ENCODE results near the gene TOR1AIP1. TPM values are rescaled to one million over a fixed set of nuclear protein-coding genes. Genes with fewer than 3 reads are reported as not detected.

The TOR1AIP1 gene
- total RNA-seq, 1 experiment from 2014 or later: 63.1 TPM

DNA sequence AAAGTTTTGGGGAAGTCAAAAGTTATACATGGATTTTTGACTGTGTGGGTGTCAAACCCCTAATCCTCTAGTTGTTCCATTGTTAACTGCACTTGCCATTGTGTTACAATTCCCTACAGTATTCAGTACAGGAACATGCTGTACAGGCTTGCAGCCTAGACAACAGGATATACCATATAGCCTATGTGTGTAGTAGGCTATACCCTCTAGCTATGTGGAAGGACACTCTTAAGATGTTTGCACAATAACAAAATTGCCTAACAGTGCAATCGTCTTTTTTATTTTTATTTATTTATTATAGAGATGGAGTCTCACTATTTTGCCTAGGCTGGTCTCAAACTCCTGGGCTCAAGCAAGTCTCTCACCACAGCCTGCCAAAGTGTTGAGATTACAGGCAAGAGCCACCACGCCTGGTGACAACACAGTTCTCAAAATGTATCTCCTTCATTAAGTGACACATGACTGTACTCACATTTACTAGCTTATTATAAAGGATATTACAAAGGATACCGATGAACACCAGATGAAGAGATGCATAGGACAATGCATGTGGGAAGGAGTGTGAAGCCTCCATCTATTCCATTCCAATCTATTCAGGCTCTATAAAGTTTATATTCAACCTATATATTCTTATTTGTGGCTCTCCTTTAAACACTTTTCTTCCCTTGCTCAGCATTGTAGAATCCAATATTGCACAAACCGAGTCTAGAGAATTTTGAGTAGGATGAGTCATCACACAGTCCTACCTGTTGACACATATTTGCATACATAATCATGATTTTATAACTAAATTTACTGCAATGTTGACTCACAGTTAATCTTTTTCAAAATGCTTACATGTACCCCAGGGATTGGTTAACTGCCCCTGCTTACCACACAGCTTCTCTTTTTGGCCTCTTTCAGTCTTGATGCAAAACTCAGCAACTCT, 44.1 kb downstream of the TOR1AIP1 start:
- in situ Hi-C loops (cut with HindIII; ENCODE audit: low pct_unique_long_range_greater_than_20kb, low sequenced_read_pairs): no loop called here

DNA sequence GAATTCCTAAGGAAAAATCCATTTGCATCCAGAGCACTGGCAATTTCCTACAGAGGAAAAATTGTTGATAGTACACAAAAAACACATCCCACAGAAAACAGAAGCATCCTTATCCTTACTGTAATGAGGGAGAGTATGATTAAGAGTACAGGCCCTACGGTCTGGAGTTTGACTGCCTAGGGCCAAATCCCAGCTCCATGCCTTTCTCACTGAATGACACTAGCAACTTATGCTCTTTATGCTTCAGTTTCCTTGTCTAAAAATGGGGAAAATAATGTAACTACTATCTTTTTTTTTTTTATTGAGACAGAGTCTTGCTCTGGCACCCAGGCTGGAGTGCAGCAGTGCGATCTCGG, 44.7 kb downstream of the TOR1AIP1 start:
- peak; percentile 26 for DNase-seq (ENCODE audit: low read depth, low spot score)
- in situ Hi-C loops (cut with HindIII; ENCODE audit: low pct_unique_long_range_greater_than_20kb, low sequenced_read_pairs): no loop called here

More for the DNA sequence above, 44.1 kb downstream of the TOR1AIP1 start:
- no peak for DNase-seq (ENCODE audit: low read depth, low spot score)

DNA sequence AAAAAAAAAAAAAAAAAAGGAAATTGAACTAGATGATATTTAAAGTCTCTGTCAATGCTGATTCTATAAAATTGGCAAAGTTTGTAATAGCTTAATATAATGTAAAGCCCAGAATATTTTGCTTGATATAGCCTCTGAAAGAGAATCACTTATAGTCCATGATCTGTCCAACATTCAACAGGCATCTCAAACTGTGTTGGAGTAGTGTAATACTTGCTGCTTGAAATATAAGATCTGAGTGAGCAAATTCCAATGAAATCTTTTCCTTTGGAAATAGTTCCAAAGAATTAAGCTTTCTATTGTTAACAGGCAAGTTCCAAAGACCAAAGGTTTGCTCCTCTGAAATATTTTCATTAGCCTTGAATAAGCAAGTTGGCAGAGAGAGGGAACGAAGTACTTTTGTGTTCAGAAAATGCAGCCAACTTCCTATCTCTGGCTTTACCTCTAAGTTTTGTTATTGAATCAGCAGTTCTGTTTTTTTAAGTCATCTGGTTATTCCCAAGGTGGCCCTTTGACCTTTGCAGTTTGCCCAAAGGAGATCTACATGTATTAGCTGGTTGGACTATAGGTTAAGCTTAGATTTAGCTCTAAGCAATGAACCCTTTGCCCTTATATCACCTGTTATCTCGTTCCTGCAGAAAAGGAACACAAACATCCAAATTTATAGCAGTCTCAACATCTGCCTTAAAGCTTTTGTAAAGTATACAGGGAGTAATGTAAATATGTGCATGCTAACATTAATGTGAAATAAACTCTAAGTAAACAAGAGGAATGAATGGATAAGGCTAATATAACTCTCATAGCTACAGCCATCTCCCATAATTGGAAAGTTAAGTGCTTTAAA, 48.1 kb downstream of the TOR1AIP1 start:
- in situ Hi-C loops (cut with HindIII; ENCODE audit: low pct_unique_long_range_greater_than_20kb, low sequenced_read_pairs): no loop called here

DNA sequence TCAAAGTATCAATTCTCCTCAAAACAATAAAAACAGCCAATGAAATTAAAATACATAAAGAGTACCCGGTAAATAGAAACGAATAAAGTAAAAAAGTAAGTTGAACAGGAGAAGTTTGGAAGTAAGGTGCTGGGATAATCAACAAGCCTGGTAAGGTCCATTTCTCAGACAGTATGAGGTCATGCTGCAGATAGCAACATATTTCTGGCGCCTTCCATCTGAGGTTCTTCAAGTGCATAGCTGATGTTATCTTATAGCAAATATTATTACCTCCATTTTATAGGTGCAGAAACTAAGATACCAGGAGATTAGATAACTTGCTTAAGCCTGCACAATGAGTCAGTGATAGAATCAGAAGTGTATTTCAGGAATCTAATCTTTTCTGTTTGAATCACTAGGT, 48.8 kb downstream of the TOR1AIP1 start:
- no peak for DNase-seq (ENCODE audit: low read depth, low spot score)
- in situ Hi-C loops (cut with HindIII; ENCODE audit: low pct_unique_long_range_greater_than_20kb, low sequenced_read_pairs): no loop called here

More for the DNA sequence above, 48.1 kb downstream of the TOR1AIP1 start:
- DNase-seq (ENCODE audit: low read depth, low spot score): peak; percentile 50

DNA sequence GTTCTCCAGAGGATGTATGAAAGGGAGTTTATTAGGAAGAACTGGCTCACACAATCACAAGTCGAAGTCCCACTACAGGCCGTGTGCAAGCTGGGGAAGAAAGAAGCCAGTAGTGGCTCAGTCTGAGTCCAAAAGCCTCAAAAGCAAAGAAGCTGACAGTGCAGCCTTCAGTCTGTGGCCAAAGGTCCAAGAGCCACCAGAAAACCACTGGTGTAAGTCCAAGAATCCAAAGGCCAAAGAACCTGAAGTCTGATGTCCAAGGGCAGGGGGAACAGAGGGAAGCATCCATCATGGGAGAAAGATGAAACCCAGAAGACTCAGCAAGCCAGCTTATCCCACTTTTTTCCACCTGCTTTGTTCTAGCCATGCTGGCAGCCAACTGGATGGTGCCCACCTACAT, 51.1 kb downstream of the TOR1AIP1 start:
- DNase-seq (ENCODE audit: low read depth, low spot score): no peak
- in situ Hi-C loops (cut with HindIII; ENCODE audit: low pct_unique_long_range_greater_than_20kb, low sequenced_read_pairs): no loop called here

DNA sequence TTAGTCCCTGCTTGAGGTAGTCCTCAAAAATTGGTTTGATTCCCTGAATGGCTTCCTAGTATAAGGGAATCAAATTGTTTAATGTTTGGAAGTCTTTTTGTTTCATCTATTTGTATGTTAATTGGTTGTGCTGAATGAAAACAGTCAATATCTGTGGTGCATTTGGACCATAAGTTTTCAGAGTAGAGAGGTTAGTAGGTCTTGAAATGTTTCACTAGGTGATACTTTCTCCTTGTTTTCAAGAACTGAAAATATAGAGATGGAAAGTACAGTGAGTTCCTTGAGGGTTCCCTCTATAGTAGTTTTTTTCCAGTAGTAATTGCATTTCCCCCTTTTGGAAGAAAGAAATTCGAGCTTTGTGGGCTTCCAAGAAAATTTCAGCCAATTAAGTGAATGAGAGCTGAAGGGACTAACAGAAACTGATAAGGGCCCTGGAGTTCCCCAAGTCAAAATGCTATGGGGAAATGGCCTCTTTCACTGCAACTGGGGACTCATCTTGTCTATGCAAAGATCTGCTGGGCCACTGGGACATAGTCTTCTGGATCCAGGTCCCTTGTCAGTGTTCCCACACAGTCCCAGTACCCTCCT, 53.9 kb downstream of the TOR1AIP1 start:
- no peak for DNase-seq (ENCODE audit: low read depth, low spot score)
- in situ Hi-C loops (cut with HindIII; ENCODE audit: low pct_unique_long_range_greater_than_20kb, low sequenced_read_pairs): no loop called here

DNA sequence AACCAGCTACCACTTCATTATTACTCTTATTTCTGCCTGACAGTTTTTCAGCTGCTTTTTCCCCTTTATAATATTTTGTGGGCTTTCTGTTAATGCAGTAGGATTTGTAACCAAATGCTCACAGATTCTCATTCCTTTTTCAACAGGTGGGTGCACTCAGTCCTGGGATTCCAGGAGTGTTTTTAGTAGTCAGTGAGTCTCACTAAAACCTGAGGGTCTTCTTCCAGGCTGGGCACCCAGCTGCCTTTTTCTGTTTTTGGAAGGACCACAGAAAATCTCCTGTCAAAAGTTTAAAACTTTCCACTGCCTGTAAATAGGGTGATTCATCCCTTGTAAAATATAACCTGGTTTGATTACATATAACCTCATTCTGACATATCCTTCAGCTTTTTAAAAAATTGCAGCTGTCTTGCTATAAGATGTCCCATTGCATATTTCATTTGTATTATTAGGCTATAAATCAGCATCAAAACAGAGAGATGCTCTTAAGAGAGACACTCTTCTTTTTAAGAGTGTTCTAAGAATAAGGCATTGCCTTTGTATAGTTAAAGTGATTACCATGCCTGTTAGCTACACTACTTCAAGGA, 55.7 kb downstream of the TOR1AIP1 start:
- in situ Hi-C loops (cut with HindIII; ENCODE audit: low pct_unique_long_range_greater_than_20kb, low sequenced_read_pairs): no loop called here
- DNase-seq (ENCODE audit: low read depth, low spot score): no peak

DNA sequence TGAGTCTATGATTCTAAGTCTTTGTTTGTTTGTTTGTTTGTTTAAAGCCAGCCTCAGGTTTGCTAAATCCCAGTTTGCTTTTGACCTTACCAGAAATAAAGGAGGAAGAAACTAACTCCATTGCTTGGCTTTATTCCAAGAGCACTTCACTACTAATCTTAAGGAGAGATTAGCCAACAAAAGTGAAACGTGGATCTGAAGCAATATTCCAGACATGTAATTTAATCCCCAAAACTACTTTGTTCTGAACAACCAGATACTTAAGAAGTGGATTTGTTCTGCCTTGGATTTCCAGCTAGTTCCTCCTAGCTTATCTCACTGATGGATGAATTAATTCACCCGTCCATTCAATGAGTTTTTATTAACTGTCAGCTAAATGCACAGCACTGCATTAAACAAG, 56.7 kb downstream of the TOR1AIP1 start:
- in situ Hi-C loops (cut with HindIII; ENCODE audit: low pct_unique_long_range_greater_than_20kb, low sequenced_read_pairs): no loop called here

DNA sequence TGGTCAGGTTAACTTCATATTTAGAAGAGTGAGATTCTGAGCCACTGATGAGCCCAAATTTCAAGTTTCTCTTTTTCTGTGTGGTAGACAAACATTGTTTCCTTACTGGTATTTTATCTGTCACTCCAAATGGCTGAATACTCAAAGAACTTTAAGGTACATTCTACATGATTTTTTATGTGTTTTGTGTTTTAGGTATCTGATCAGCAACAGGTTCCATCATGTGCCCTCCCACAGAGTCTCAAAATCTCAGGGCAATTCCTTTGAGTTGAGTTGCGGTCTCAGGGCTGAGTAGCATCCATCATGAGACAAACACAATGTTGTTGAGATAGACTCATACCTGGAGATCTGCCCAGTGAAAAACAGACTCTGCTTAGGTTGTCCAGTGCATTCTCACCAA, 57.9 kb downstream of the TOR1AIP1 start:
- no peak for DNase-seq (ENCODE audit: low read depth, low spot score)
- in situ Hi-C loops (cut with HindIII; ENCODE audit: low pct_unique_long_range_greater_than_20kb, low sequenced_read_pairs): no loop called here

More for the DNA sequence above, 56.7 kb downstream of the TOR1AIP1 start:
- no peak for DNase-seq (ENCODE audit: low read depth, low spot score)

DNA sequence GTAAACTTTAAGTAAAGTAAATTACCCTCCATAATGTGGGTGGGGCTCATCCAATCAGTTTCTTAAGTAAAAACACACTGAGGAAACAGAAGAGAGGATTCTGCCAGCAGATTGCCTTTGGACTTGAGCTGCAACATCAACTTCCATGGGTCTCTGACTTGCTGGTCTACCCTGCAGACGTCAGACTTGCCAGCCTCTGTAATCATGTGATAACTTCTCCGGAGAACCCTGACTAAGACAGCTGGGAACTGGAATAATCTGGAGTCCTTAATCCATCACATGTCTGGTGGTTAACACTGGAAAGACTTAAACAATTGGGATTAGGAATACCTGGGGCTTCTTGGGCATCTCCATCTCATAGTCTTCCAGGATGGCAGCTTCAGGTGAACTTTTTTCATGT, 59.4 kb downstream of the TOR1AIP1 start:
- in situ Hi-C loops (cut with HindIII; ENCODE audit: low pct_unique_long_range_greater_than_20kb, low sequenced_read_pairs): no loop called here
- peak; percentile 42 for DNase-seq (ENCODE audit: low read depth, low spot score)

DNA sequence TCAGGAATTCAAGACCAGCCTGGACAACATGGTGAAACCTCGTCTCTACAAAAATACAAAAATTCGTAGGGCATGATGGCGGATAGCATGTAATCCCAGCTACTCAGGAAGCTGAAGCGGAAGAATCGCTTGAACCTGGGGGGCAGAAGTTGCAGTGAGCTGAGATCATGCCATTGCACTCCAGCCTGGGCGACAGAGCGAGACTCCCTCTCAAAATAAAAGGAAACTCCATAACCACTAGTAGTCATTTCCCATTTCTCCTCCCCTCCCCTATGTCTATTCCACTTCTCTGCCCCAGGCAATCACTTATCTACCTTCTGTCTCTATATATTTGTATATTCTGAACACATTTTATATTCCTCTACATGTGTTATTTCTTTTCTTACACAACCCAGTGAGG, 68.6 kb downstream of the TOR1AIP1 start:
- in situ Hi-C loops (cut with HindIII; ENCODE audit: low pct_unique_long_range_greater_than_20kb, low sequenced_read_pairs): no loop called here
- no peak for DNase-seq (ENCODE audit: low read depth, low spot score)

DNA sequence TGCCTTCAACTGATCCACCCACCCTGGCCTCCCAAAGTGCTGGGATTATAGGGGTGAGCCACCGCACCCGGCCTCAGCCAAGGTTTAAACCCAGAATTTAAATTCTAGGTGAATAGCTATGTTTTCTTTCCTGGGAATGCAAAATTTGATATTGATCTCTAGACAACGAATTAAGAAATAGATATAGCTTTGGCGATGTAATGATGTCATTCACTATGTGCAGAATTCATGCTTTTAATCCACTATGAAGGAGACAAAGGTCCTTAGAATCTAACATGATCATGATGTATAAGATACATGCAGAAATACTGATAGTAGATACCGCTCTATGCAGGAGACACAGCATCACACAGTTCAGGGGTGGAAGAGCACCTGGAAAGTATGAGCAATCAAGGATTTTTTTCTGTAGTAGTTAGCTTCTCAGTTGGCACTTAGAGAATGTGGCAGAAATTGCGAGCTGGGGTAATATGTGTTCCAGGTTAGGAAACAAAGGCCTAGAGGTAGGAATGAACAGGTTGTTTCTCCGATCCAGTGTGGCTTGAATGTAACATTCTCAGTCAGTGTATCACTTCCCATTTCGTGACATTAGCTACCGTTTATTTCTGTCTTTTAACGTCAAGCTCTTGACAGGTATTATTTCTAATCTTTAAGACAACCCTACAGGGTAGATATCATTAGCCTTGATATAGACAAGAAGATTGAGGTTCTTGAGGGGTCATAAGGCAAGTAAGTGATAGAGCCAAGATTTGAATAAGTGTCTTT, 69.5 kb downstream of the TOR1AIP1 start:
- DNase-seq (ENCODE audit: low read depth, low spot score): no peak
- in situ Hi-C loops (cut with HindIII; ENCODE audit: low pct_unique_long_range_greater_than_20kb, low sequenced_read_pairs): no loop called here

DNA sequence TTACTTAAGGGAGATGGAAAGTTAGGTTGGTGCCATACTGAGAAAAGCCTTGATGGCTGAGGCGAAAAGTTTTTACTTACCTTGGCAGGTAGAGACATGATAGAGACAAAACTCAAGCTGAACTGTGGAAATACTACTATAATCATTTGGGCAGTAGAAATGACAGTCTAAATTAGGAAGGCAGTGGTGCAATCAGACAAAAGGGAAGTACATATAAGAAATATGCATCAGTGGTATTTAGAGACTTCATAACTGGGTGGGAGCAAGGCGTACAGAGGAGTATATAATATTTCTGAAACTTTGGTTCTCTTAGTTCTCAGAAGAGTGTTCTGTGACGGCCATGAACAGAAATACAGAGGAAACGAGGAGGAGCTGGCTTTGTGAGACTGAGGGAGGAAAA, 70.1 kb downstream of the TOR1AIP1 start:
- DNase-seq (ENCODE audit: low read depth, low spot score): no peak
- in situ Hi-C loops (cut with HindIII; ENCODE audit: low pct_unique_long_range_greater_than_20kb, low sequenced_read_pairs): no loop called here

DNA sequence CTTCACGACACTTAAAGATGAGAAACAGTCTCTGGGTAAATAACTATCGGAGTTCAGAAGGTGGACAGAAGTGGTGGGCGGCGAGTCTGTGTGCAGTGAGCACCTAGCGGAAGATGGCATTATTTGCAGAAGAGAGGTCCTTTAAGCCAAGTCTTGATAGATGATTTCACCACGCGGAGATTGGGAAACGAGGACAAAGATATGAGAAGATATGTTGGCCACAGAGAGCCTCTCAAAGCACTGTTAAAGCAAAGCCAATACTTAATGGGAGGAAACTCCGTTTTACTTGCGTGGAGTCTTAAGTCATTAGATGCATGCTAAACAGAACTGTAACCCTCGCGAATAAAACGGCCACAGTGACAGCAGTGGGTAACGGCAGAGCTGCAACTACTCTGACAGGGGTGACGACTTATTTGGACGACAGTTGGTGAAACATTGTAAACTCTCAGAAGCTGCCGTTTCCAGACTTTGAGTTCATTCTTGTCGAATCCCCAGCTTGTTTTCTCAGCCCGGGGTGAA, 71.9 kb downstream of the TOR1AIP1 start:
- DNase-seq (ENCODE audit: low read depth, low spot score): peak; percentile 61

DNA sequence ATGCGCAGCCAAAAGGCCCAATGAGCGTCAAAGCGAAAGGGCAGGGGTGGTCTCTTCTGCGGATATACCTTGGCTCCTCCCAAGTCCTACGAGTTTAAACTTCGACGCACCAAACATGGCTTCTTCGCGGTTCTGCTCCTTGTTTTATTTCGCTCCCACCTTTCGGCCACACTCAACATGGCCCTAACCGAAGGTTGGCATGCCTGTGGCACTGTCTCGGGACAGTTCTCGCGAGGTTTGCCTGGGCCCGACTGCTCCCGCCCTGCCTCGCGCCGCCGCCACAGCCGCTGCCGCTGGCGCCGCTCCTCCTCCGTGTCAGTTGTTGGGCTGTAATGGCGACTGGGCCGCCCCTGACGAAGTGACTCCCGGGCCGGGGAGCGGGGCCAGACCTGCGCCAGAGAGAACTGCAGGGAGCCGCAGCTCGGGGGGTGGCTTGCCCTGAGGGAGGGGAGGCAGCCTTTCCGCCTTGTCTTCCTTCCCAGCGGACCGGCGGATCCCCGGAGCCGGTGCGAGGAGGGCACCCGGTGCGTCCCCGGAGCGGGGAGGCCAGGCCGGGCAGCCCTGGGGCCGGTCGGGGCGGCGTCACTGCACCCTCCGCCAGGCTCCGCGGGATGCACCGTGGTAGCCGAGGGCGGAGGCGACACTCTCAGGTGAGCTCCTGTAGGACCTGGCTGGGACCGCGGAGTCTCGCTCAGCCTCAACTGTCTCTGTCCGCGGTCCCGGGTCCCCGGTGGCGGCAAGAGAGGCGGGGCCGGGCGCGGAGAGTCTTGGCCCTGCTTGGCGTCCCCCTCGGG, 72.6 kb downstream of the TOR1AIP1 start, which contains the start of gene CEP350:
TSS of gene CEP350 (plus strand) at position 318 of the 794 bp plus-strand sequence. CDS start 31,372 bp downstream, outside the sequence.
- in situ Hi-C loops (cut with HindIII; ENCODE audit: low pct_unique_long_range_greater_than_20kb, low sequenced_read_pairs): no loop called here
- peak; percentile 100 for DNase-seq (ENCODE audit: low read depth, low spot score)

More for the DNA sequence above, 71.9 kb downstream of the TOR1AIP1 start:
- in situ Hi-C loops (cut with HindIII; ENCODE audit: low pct_unique_long_range_greater_than_20kb, low sequenced_read_pairs): no loop called here

DNA sequence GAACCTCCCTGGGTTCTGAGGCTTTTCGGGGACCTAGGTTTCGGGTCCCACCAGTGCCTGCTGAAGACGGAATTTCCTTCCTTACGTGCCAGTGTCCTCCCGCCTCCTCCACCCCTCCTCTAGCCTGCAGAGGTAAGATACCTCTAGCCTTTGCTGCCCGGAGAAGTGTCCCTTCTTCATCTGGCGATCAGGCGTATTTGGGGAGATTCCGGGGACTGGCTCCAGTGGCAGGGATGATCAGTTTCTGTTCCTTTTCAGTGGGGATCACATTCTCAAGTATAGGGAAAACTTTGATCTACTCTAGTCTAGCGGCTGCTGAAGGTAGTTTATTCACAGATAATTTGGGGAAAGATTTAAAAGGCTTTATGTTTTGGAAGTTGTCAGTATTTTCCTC, 73.2 kb downstream of the TOR1AIP1 start:
- in situ Hi-C loops (cut with HindIII; ENCODE audit: low pct_unique_long_range_greater_than_20kb, low sequenced_read_pairs): no loop called here
- peak; percentile 15 for DNase-seq (ENCODE audit: low read depth, low spot score)
